Brain pericyte (primary cell): ENCODE results near the gene SPTBN1.
"Not testable (repeated sequence)": the region's sequence is repeated elsewhere in the genome, so short reads cannot be mapped to it uniquely, and the experiment has no call there.

ENCODE experiments used
- DNase-seq: peaks from one replicate; pipeline ENCODE4 v3.0.0-alpha.2; 2012; ENCODE audit warnings: low read depth, low spot score

Gene SPTBN1

GRCh38 chr2:54671875-54672589 is 215.9 kb downstream of the SPTBN1 start:
- no peak for DNase-seq

GRCh38 chr2:54672590-54673456 is 216.7 kb downstream of the SPTBN1 start:
- DNase-seq = no peak

GRCh38 chr2:54673501-54673998 is 217.4 kb downstream of the SPTBN1 start:
- DNase-seq = no peak

- no peak for DNase-seq
Measured at GRCh38 chr2:54675281-54675680, 219.2 kb downstream of the SPTBN1 start.

GRCh38 chr2:54675738-54676137 is 219.6 kb downstream of the SPTBN1 start:
- DNase-seq = no peak

- no peak for DNase-seq
Measured at GRCh38 chr2:54676656-54677055, 220.5 kb downstream of the SPTBN1 start.

GRCh38 chr2:54677476-54678265 is 221.5 kb downstream of the SPTBN1 start:
- no peak for DNase-seq

- DNase-seq = no peak
Measured at GRCh38 chr2:54678719-54679118, 222.6 kb downstream of the SPTBN1 start.

- DNase-seq = no peak
Measured at GRCh38 chr2:54680397-54681041, 224.4 kb downstream of the SPTBN1 start.

GRCh38 chr2:54681416-54681815 is 225.3 kb downstream of the SPTBN1 start:
- no peak for DNase-seq

GRCh38 chr2:54683596-54683995 is 227.5 kb downstream of the SPTBN1 start:
- no peak for DNase-seq

- no peak for DNase-seq
Measured at GRCh38 chr2:54685263-54685775, 229.2 kb downstream of the SPTBN1 start.

GRCh38 chr2:54687595-54688152 is 231.5 kb downstream of the SPTBN1 start:
- DNase-seq = no peak

GRCh38 chr2:54691445-54692135 is 235.5 kb downstream of the SPTBN1 start:
- no peak for DNase-seq

GRCh38 chr2:54692556-54692955 is 236.4 kb downstream of the SPTBN1 start:
- no peak for DNase-seq

- no peak for DNase-seq
Measured at GRCh38 chr2:54695378-54695777, 239.3 kb downstream of the SPTBN1 start.

GRCh38 chr2:54697934-54698333 is 241.8 kb downstream of the SPTBN1 start:
- no peak for DNase-seq

GRCh38 chr2:54698926-54699325 is 242.8 kb downstream of the SPTBN1 start:
- DNase-seq = not testable (repeated sequence)

GRCh38 chr2:54699665-54700064 is 243.5 kb downstream of the SPTBN1 start:
- no peak for DNase-seq

GRCh38 chr2:54701029-54701428 is 244.9 kb downstream of the SPTBN1 start:
- DNase-seq = no peak
